ENCODE results near the gene ZNF197.

DNA sequence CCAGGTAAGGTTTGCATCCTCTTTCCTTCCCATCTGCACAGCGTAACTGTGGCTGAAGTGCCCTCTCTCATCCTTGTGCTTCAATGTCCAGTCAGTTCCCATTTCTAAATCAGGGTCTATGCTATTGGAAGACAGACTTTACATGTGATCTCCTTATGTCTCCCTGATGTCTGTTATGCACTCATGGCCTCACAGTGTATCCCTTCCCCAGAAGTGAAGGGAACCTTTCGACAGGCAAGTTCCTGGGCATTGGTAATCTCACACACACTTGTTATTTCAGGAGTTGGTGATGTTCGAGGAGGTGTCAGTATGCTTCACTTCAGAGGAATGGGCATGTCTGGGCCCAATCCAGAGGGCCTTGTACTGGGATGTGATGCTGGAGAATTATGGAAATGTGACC is 7.4 kb downstream of the ZNF197 start:
- TF ChIP-seq FOXM1 (IDR thresholded peaks at IDR 0.05; ENCODE audit: borderline replicate concordance) (no peak), TARDBP (IDR thresholded peaks at IDR 0.05) (no peak), SP1 (IDR thresholded peaks at IDR 0.05) (no peak)
